PC-3 (cell line): ENCODE data around the gene MYL9. TPM values are rescaled to one million over a fixed set of nuclear protein-coding genes. Genes with fewer than 3 reads are reported as not detected.

Source experiments
- ATAC-seq: fragments of 200-7000 bp; cut with Tn5 transposase; 2 replicates; pipeline ENCODE4 v1.9.1; 2020; ENCODE audit warnings: mild to moderate bottlenecking, moderate library complexity
- Bru-seq: library from RNA; stranded (reverse); fragments of 400-500 nt; gene quantifications from one replicate; lab custom pipeline; 2021; lab: Mats Ljungman, UMichigan
- BruChase-seq, 2 experiments: library from RNA; stranded (reverse); fragments of 400-500 nt; gene quantifications; one replicate each; lab custom pipeline; 2021; lab: Mats Ljungman, UMichigan
- BruUV-seq: library from RNA; stranded (reverse); fragments of 400-500 nt; replicated peaks from 2 replicates; lab custom pipeline; 2021; lab: Mats Ljungman, UMichigan
- CTCF ChIA-PET: fragments of 300-600 bp; sonication (Branson Sonifier 250); formaldehyde crosslinking; loops from one replicate; lab custom pipeline; 2022; ENCODE audit warnings: antibody characterized with exemption; lab: Charles Lee
- POLR2A ChIA-PET: fragments of 300-600 bp; sonication (Branson Sonifier 250); formaldehyde crosslinking; loops from one replicate; lab custom pipeline; 2022; ENCODE audit warnings: antibody characterized with exemption; ENCODE audit not compliant: unreplicated experiment; lab: Charles Lee
- DNase-seq: peaks from one replicate; pipeline ENCODE4 v3.0.0-alpha.2; 2015
- H2AFZ ChIP-seq: fragments of 300-600 bp; sonication (generic); 2 replicates; pipeline ENCODE4 v1.6.0; 2016; ENCODE audit warnings: antibody characterized with exemption, low read length
- H3F3A ChIP-seq: fragments of 300-600 bp; sonication (generic); one replicate; pipeline ENCODE4 v1.6.0; 2017; ENCODE audit warnings: antibody characterized with exemption, low read length, control low read depth, mild to moderate bottlenecking; ENCODE audit not compliant: unreplicated experiment
- H3K27ac ChIP-seq: fragments of 300-600 bp; sonication (generic); 2 replicates; pipeline ENCODE4 v1.5.1; 2016; ENCODE audit warnings: mild to moderate bottlenecking, low read length
- H3K27me3 ChIP-seq: fragments of 300-600 bp; sonication (generic); 2 replicates; pipeline ENCODE4 v1.6.1; 2016; ENCODE audit warnings: low read length, mixed read lengths
- H3K36me3 ChIP-seq: fragments of 300-600 bp; sonication (generic); 2 replicates; pipeline ENCODE4 v1.6.1; 2016; ENCODE audit warnings: low read depth, mixed run types, low read length, mixed read lengths
- H3K4me1 ChIP-seq: fragments of 300-600 bp; sonication (generic); 2 replicates; pipeline ENCODE4 v1.5.1; 2016; ENCODE audit warnings: low read length; ENCODE audit not compliant: insufficient read depth
- H3K4me2 ChIP-seq: fragments of 300-600 bp; sonication (generic); 2 replicates; pipeline ENCODE4 v1.6.0; 2016; ENCODE audit warnings: low read length
- H3K4me3 ChIP-seq: fragments of 300-600 bp; sonication (generic); 2 replicates; pipeline ENCODE4 v1.5.1; 2016; ENCODE audit warnings: mild to moderate bottlenecking, low read length, mixed read lengths
- H3K79me2 ChIP-seq: fragments of 300-600 bp; sonication (generic); 2 replicates; pipeline ENCODE4 v1.6.1; 2017; ENCODE audit warnings: low read length, mixed read lengths
- H3K9ac ChIP-seq: fragments of 300-600 bp; sonication (generic); 2 replicates; pipeline ENCODE4 v1.6.0; 2016; ENCODE audit warnings: mild to moderate bottlenecking, low read length
- H3K9me2 ChIP-seq: fragments of 300-600 bp; sonication (generic); replicated peaks from 2 replicates; pipeline ENCODE4 v1.6.1; 2016; ENCODE audit warnings: mixed run types, low read length, mixed read lengths
- H3K9me3 ChIP-seq: fragments of 300-600 bp; sonication (generic); 2 replicates; pipeline ENCODE4 v1.6.1; 2016; ENCODE audit warnings: low read length, mixed read lengths
- H4K20me1 ChIP-seq: fragments of 300-600 bp; sonication (generic); 2 replicates; pipeline ENCODE4 v1.6.1; 2016; ENCODE audit warnings: low read length, mixed read lengths
- CTCF ChIP-seq: fragments of 300-600 bp; sonication (generic); conservative IDR thresholded peaks from 2 replicates; pipeline ENCODE4 v1.5.1; 2017; ENCODE audit warnings: antibody characterized with exemption, low read depth, mild to moderate bottlenecking, low read length
- EZH2 ChIP-seq: fragments of 300-600 bp; sonication (generic); IDR thresholded peaks from one replicate; pipeline ENCODE4 v1.6.1; 2017; ENCODE audit warnings: antibody characterized with exemption, mild to moderate bottlenecking, low read length; ENCODE audit not compliant: unreplicated experiment
- EZH2phosphoT487 ChIP-seq: fragments of 300-600 bp; sonication (generic); IDR thresholded peaks from 2 replicates; pipeline ENCODE4 v1.6.1; 2018; ENCODE audit warnings: mild to moderate bottlenecking, antibody characterized with exemption, low read length, borderline replicate concordance
- intact Hi-C: fragments of 100-400 bp; cut with micrococcal nuclease; formaldehyde crosslinking; loops from 2 replicates; pipeline ENCODE4 v1.9.0; 2023
- long read RNA-seq: library from polyadenylated mRNA; unstranded; transcript quantifications from one replicate; pipeline ENCODE4 v2.0.0, GENCODE V29; 2021; ENCODE audit not compliant: unreplicated experiment
- total RNA-seq: library from RNA; depleted of rRNA; stranded (reverse); fragments of >200 nt; gene quantifications from 2 replicates; pipeline ENCODE4 v1.2.3, GENCODE V29; 2014; rRNA removed

MYL9 gene
- total RNA-seq (10.8 and 12.0 TPM in 2 replicates), Bru-seq, nascent RNA (percentile 53 among the genes with signal in this experiment), BruChase-seq, experiment 1, labeled RNA remaining after a 6-hour chase (percentile 51 among the genes with signal in this experiment), BruChase-seq, experiment 2, labeled RNA remaining after a 2-hour chase (percentile 40 among the genes with signal in this experiment)
- long read RNA-seq, partial matches to known transcripts: 2 of 6 reads
- long read RNA-seq, other reads (novel, unspliced or antisense): 2 of 6 reads

GRCh38 chr20:36541227-36541767 is at the start of gene MYL9:
Gene MYL9, plus strand, starts transcription at chr20:36541519. Its CDS starts 3,366 bp downstream, at chr20:36544885.
- H3K9me3 ChIP-seq: no peaks in the 10 kb centered on the region
- no peaks in the 10 kb centered on the region for H4K20me1 ChIP-seq
- H3K4me2 ChIP-seq: peak within 1 kb of the TSS; percentile 91
- no peak within 1 kb of the TSS for H3K27ac ChIP-seq
- H3F3A ChIP-seq: no peaks in the 10 kb centered on the region
- H3K9me2 ChIP-seq: no peaks in the 10 kb centered on the region
- no TSS peak for BruUV-seq
- peak within 1 kb of the TSS; percentile 72 for H3K4me3 ChIP-seq
- CTCF ChIA-PET: no interaction called here
- ATAC-seq: peak; percentile 81
- TF ChIP-seq CTCF: no peak
- no peak for TF ChIP-seq EZH2phosphoT487
- no peak for TF ChIP-seq EZH2
- intact Hi-C loops: no loop called here
- H3K27me3 ChIP-seq: no peaks in the 10 kb centered on the region
- no peaks in the 10 kb centered on the region for H3K36me3 ChIP-seq
- H2AFZ ChIP-seq: peak within 1 kb of the TSS; percentile 97
- no peaks in the 10 kb centered on the region for H3K79me2 ChIP-seq
- POLR2A ChIA-PET: no interaction called here
- H3K9ac ChIP-seq: peak within 1 kb of the TSS; percentile 58
- DNase-seq: peak; percentile 50
- H3K4me1 ChIP-seq: peaks cover 5% of the 10 kb centered on the region; the same call in 1 of the 2 replicates

DNA sequence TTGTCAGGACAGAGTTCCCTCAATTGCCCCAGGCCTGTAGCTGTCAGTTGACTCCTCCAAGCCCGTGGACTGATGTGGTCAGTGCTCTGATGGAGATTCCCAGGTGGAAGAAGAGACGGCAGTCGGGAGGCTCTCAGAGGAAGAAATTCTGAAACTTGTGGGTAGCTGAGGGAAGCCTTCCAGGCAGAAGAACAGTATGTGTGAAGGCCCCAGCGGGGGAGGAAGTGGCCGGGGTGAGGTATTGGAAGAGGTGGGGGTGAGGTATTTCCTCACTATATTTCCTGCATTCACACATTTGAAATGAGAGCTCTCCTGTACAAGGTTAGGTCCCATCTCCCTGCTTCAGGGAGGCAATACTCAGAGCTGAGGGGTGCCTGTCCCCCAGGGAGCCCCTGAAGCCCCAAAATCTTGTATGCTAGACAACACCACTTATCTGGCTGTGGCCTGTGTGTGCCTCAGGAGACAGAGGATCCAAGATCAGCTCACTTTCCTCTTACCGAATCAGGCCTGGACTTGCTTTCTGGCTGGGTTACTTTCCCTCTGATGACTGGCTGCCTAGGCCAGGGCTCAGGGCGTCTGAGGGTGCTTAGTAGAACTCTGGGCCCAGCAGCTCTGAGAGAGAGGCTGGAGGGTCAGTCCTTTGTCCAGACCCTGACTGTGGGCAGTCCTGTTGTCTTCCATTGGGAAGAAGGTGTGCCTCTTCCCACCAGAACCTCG is 49.3 kb upstream of the MYL9 start:
- Histone ChIP-seq H3K36me3 (peaks cover 4% of the 10 kb centered on the region), H3K27me3 (no peaks in the 10 kb centered on the region), H4K20me1 (peaks cover 16% of the 10 kb centered on the region; the same call in 1 of the 2 replicates), H3K4me3 (no peak overlapping the region), H3K4me2 (no peak overlapping the region), H3K9me2 (no peaks in the 10 kb centered on the region), H3K79me2 (peaks cover 60% of the 10 kb centered on the region), H3F3A (no peaks in the 10 kb centered on the region), H3K9ac (no peak overlapping the region), H2AFZ (no peak overlapping the region), H3K9me3 (no peaks in the 10 kb centered on the region), H3K4me1 (no peaks in the 10 kb centered on the region), H3K27ac (no peak overlapping the region)
- TF ChIP-seq CTCF (no peak), EZH2 (no peak), EZH2phosphoT487 (no peak)
- no TSS peak for BruUV-seq
- intact Hi-C loops: no loop called here
- ChIA-PET POLR2A (interaction anchor here (0.6 kb wide), 1 partner anchor 114 kb away, joined by 3 read pairs; the partner anchor contains the start of gene RAB5IF), CTCF (interaction anchor here (0.6 kb wide), 1 partner anchor 594 kb away, joined by 3 read pairs; no protein-coding TSS in a partner anchor)
- no peak for ATAC-seq
- DNase-seq: no peak
